GM19035 (cell line): ENCODE measurements around the gene PGA5.

Experiments
- ATAC-seq: cut with Tn5 transposase; IDR thresholded peaks from one replicate; pipeline ENCODE4 v1.9.1; 2021; ENCODE audit not compliant: unreplicated experiment

PGA5 gene

DNA sequence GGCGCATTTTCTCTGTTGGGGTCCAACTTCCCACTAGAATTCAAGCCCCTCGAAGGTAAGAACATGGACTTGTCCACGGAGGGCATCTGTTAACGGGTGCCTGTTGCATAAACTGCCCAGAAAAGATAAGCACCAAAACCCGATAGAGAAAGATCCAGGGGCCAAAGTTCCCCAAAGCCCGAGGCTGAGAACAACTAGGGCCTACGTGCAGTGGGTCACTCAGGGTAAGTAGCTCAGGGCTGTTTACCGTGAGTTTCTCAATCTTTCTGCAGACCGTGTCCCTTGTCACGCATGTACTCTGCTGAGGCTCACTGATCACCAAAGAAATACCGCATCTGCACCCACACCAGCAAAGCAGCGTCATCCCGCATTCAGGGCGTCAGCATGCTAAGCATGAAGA is 24.4 kb downstream of the PGA5 start:
- no peak for ATAC-seq

DNA sequence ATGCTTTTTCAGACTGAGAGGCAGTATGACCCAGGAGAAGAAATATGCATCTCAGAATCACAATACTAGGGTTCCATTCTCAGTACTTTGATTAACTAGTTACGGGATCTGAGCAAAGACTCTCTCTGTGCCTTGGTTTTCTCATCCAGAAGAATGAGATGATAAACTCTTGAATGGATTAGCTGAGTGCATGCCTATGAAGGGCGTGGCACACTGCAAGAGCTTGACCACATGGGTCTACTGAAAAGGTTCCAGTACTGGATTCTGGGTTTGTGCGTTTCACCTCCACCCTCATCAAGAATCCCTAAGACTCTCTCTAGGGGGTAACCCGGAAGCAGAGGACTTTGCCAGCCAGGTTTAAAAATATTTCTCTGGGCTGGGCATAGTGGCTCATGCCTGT is 25.6 kb downstream of the PGA5 start:
- ATAC-seq = no peak

DNA sequence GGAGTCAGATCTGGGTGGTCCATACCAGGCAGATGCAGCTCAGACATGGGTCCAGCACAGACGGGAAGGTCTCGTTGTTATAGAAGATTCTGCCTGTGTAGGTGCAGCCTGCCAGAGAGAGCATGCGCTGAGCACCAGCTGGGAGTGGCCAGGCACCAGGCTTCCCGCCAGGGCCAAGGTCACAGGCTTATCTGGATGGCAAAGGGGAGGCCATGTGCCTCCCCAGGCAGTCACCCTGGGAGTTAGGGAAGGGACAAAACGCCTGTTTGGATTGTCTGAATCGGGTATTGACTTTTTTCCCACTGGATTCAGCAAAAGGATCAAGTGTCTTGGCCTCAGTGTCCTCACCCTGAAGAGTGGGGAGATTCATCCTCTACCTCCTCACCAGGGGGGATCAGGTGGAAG is 26.5 kb downstream of the PGA5 start:
- ATAC-seq = no peak

DNA sequence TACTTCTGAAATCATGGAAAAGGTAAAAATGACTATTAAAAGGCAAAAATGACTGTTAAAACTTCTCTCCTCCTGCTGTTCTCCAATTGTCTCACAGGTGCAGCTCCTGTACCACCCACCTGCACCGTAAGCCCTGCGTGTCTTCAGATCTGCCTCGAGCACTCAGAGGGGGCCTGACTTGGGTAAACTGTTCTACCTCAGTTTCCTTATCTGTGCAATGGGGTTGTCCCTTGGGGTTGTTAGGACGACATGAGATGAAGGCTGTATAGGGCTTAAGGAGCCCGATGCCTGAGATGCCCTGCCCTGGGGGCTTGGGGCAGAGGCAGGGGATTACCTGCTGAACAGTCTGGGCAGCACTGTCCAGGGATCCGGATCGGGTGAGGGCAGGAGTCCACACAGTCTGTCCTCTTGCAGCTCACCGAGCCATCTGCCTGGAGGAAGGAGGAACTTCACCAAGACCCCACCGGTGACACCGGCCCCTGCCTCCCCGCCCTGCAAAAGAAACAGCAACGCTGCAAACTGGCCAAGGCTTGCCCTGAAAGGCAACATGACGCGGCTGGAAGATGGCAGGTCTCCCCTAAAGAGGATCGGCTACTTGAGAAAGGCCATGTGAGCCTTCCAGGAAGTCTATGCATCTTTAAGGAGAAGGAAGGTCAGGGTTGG is 27.7 kb downstream of the PGA5 start:
- no peak for ATAC-seq

DNA sequence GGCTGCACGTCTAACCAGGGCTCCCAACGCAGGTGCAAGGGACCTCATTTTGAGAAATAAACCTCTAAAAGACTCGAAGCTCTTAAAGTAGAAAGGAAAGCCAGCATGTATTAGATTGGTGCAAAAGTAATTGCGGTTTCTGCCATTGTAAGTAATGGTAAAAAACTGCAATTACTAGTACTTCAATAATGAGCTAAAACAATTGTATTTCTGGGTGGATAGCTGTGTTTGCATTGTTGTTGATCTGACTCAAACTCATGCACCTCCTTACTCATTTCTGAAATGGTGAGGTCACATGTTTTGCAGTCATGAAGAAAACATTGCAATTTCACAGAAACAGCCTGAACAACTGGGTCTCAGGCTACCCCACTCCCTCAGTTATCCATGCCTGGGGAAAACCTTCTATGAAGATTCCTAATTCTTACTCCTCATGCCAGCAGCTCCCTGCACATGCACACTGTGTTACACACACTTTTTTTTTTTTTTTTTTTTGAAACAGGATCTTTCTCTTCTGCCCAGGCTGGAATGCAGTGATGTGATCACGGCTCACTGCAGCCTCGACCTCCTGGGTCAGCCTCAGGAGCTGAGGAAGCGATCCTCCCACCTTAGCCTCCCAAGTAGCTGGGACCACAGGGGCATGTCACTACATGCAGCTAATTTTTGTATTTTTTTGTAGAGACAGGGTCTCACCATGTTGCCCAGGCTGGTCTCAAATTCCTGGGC is 29.5 kb downstream of the PGA5 start:
- no peak for ATAC-seq

DNA sequence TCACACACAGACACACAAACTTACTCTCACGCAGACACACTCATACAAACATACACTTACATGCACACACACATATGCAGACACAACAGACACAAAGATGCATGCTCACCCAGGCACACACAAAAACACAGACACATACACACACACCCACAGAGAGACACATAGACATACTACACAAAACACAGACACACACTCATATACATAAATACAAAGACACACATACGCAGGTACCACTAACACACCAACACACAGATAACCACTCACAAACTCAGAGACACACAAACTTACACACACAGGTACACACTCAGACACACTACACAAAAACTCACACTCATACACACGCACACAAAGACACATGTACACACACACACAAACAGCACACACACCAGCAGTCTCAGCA is 31.8 kb downstream of the PGA5 start:
- ATAC-seq = no peak

DNA sequence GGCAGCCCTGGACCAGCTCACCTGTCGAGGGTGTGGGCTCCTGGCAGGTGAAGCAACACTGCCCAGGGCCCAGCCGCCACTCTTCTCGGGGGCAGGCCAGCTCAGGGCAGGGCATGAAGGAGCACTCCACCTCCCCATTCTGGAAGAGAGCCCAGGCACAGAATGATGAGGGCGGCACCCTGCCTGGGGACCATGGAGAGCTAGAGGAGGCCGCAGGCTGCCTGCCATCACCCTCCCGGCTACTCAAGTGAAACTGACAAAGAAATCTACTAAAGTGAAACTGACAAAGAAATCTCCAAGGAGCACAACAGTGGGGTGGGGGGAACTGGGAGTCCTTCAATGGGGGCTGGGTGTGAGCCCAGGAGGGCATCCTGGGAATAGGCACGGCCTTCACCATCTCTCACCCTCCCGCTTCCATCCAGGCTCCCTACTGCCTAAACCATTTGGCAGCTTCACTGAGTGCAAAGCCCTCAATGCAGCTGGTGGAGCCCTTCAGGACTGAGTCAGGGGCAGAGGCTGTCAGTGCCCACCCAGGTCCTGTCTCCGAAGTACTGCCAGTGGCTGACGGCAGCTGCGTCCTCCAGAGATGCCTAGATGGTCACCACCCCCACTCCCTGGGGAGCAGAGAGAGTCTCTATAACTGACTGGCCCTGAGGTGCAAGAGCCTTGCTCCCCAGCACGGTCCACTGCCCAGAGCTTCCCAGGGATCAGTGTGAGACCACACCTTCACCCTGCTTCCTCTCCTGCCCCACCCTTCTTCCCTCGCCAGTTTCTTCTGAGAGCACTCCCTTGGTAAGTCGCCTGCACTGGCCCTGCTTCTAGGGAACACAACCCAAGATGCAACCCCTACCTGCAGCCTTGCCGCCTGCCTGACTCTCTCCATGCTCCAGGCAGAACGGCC is 32.5 kb downstream of the PGA5 start:
- no peak for ATAC-seq

DNA sequence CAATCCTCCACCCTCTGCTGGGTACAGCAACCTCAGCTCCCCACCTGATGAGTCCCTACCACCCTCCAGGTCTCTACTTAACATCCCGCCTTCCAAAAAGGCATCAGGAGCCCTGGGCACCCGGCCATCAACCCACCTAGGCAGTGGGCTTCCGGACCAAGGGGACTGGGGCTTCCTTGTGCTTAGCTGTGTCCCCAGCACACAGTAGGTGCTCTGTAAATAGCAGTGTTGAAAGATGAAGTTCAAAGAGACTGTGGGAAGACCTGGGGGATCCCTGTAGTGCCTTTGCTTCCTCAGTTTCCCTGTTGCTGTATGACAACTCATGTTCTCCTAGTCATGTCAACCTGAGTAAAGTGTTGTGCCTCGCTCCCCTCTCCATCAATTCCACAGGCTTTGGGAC is 33.1 kb downstream of the PGA5 start:
- ATAC-seq = no peak

DNA sequence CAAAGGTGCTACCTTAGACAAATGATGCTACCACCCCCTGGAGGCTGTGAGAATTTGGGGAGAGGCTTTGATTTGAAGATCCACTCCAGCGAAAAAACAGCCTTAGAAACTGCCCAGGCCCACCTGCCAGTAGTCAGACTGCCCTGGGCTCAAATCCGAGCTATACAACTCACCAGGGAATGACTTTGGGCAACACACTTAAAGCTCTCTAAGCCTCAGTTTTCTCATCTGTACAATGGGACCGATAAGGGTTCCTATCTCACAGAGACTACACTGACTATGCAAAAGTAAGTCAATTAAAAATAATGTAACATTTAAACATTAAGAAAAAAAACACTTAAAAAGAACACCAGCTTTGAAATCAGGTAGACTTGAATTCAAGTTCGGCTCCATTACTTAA is 34.2 kb downstream of the PGA5 start:
- no peak for ATAC-seq

DNA sequence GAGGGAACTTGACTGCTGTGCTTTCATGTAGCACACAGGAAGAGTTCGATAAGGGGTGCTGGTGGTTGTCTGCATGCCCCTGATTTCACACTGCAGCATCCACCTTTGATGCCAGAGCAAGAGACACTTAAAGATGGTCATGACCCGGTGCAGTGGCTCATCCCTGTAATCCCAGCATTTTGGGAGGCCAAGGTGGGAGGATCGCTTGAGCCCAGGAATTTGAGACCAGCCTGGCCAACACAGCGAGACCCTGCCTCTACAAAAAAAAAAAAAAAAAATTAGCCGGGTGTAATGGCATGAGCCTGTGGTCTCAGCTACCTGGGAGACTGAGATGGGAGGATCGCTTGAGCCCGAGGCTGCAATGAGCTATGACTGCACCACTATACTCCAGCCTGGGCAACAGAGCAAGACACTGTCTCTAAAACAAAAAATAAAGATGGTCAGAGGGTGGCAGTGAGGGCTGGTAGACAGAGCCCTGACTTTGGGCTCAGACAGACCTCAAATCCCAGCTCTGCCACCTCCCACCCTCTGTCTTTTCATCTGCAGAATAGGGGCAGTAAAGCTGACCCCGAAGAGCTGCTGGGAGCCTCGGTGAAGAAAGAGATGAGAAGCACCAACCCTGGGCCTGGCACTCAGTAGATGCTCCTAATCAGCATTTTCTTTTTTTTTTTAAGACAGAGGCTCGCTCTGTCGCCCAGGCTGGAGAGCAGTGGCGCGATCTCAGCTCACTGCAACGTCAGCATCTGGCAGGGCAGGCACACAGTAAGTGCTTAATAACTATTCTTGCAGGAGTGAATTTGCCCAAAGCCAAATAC is 36.4 kb downstream of the PGA5 start:
- ATAC-seq = no peak

DNA sequence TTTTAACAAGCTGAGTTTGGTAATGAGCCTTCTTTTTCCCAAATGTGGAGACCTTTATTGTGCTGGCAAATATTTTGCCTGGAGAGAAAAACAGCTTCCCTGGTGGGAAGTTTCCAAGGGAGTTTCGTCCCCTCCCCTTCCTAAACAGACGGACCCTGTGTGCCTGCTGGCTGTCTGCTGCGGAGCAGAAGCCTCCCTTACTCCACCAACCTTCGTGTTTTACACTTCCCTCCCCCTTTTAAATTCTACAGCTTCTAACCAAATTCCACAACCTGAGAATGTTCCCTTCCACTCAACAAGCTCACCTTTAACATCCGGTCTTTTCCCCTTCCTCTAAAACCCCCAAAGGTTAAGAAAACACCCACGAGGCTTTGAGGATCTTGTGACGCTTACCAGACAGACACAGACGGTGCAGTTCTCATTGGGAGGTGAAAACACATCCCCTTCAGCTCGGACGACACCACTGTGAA is 37.1 kb downstream of the PGA5 start:
- no peak for ATAC-seq

DNA sequence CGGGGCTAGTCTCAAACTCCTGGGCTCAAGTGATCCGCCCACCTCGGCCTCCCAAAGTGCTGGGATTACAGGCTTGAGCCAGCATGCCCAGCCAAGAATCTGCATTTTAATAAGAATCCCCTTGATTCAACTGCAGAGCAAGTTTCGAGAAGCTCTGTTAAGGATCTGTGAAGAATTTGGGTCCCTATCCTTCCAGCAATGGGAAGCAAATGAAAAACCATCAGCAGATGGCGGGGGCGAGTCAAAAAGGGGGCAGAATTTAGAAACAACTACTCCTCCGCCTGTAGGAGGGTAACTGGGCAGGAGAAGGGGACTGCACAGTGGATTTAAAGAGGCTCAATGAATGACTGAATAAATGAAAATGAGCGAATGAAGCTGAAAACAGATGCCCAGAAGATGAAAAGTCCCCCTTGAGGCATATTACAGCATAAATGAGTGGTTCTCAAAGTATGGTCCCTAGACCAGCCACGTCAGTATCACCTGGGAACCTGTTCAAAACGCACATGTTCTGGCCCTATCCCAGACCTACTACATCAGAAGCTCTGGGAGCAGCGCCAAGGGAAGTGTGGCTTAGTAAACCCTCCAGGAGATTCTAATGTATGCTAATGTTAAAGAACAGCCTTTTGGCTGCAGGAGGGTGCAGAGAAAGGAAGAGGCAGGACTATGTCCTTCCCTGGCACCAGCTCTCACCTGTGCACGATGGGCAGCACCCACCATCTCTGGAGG is 39.1 kb downstream of the PGA5 start:
- ATAC-seq = no peak

DNA sequence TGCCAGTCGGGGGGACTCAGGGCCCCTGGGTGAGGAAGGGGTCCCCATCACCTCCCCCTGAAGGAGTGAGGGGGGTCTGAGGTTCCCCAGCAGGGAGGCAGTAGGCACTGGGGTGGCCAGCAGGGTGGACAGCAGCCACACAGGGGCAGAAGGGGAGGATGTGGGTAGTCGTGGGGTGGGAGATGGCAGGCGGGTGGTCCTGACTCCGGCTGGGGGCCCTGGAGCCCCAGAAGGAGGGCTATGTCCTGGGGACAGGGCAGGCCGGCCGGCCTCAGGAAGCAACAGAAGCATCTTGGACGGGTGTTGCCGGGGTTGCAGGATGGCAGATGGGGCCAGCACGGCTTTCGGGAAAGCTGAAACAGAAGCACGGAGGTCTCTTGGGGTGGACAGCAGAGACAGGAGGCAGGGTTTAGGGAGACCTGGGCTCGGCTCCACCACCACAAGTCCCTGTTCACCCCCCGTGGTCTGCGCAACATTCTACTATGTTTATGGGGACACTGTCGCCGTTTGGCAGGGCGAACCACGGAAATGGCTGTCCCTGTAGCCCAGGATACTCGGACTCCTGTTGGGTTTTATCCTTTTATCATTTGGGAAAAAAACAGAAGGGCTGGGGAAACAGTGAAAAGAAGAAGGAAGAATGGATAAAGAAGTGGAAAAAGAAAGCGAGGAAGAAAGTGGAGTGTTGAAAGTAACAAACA is 40.1 kb downstream of the PGA5 start:
- ATAC-seq = no peak

DNA sequence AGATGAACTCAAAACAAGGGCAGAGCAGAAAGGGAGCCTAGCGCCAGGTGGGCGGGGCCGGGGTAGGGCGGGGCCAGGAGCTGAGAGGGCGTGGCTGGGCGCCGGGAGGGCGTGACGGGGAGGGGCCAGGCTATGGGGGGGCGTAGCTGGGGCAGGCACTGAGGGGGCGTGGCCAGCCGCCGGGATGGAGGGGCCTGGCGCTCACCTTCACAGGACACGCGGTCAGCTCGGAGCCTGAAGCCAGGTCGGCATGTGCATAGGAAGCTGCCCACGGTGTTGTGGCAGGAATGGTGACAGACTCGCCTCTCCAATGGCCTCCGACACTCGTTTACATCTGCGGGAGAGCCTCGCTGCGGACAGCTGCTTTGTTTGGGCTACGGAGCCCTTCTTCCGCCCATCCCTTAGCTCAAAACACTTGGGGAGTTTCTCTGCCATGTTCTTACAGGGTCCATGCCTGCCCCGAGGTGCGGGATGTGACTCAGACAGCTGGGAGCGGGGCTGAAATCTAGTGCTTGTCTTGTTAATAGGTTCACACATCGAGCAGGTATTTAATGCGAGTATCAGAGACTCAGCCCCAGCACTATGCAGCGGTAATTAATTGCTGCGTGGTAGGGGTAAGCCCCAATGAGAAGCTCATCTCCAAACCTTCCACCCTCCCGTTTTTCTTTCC is 40.7 kb downstream of the PGA5 start:
- no peak for ATAC-seq

DNA sequence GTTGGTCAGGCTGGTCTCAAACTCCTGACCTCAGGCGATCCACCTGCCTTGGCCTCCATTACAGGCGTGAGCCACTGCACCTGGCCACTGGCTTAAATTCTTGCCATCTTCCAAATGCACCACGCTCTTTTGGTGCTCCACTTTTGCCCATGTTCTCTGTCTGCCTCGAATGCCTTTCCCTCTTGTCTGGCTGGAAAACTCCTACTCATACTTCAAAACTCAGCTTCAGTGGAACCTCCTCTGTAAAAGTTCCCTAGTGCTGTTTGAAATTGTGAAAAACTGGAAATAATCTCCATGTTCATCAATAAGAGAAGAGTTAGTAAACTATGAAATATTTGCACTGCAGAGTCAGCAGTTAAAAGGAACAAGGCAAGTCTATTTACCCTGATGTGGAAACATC is 42.6 kb downstream of the PGA5 start:
- no peak for ATAC-seq

DNA sequence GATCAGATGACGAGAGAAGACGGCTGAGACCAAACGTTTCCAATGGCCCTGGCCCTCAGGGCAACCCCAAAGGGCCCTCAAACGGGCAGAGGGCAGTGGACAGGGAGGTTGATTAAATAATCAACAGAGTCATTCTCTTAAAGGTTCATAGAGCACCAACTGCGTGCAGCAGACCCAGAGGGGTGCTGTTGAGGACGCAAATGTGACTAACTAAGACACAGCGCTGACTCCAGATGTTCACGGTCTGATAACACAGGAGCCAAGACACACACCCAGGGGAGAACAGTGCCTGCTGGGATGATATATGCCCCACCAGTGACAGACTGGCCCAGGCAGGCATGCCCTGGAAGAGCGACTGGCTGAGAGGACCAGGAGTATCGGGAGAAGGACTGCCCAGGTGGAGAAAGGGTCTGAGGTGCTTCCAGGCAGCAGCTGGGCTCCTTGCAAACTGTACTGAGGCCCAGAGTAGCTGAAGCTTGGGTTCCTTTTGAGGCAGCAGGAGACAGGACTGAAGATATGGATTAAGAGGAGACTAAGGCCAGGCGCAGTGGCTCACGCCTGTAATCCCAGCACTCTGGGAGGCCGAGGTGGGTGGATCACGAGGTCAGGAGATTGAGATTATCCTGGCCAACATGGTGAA is 46.5 kb downstream of the PGA5 start:
- ATAC-seq = no peak

DNA sequence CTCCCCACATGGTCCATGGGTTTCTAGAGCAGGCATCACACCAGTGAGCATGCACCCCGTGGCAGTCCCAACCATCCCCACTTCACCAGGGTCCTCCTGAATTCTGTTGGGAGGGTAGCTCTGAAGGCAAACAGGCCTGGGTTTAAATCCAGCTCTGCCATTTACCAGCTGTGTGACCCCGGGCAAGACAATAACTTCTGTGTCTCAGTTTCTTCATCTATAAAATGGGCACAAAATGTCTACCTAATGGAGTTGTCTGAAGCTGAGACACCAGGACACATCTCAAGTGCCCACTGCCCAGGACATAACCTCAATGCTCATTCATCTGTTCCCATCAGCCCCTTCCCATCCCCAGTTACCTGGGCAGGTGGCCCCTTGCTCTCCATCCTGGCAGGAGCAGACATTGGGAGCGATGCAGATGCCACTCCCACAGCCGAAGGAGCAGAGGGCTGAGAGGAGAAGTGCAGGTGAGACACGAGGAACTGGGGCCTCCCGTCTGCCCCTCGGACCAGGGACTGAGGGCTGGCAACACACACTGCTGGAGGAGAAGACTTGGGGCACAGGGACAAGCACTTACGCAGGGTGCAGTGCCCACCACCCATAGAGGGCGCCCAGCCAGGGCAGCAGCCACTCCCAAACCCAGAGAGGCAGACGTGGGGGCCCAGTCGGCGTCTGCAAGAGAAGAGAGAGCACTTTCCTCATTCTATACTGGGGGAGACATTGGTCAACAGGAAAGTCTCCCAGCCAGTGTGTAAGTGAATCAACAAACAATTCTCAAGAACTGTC is 50.1 kb downstream of the PGA5 start:
- no peak for ATAC-seq

DNA sequence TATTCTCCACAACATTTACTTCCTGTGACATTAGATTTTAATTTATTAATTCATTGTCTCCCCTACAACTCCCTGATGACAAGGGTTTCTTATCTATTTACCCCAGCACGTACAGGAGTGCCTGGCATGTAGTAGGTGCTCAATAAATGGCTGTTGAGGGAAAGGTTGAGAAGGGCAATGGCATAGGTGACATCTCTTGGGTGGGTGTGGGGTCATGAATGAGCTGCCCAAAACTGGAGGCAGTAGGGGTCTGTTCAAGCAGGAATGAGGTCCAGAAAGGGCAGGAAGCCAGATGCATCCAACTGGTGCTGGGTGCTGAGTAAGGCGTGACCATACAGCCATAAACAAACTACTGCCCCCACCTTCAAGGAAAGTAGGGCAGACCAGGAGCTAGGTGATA is 51.4 kb downstream of the PGA5 start:
- no peak for ATAC-seq
